Measurements from ENCODE around the gene KPNA6.

DNA sequence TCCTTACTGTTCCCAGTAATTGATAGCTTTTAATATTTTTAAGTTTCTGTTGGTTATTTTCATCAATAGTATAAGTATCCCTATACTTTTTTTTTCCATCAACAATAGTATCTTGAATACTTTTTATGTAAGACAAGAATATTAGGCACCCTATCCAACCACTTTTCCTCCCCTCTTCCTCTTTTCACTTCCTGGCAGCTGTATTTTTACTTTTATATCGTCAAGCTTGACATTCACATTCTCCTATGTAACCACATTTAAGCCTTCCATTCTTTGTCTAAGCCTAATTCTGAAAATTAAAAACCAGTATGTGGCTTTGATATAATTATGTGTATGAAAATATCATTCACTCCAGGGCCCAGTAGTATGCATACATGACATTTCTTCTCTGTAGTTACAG is 25.8 kb upstream of the KPNA6 start:
- TF ChIP-seq, protein P1, sequence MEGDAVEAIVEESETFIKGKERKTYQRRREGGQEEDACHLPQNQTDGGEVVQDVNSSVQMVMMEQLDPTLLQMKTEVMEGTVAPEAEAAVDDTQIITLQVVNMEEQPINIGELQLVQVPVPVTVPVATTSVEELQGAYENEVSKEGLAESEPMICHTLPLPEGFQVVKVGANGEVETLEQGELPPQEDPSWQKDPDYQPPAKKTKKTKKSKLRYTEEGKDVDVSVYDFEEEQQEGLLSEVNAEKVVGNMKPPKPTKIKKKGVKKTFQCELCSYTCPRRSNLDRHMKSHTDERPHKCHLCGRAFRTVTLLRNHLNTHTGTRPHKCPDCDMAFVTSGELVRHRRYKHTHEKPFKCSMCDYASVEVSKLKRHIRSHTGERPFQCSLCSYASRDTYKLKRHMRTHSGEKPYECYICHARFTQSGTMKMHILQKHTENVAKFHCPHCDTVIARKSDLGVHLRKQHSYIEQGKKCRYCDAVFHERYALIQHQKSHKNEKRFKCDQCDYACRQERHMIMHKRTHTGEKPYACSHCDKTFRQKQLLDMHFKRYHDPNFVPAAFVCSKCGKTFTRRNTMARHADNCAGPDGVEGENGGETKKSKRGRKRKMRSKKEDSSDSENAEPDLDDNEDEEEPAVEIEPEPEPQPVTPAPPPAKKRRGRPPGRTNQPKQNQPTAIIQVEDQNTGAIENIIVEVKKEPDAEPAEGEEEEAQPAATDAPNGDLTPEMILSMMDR (IDR thresholded peaks at IDR 0.05) = no peak
- no peak for TF ChIP-seq POLR2A (IDR thresholded peaks at IDR 0.05)
